SIG-M5 treated with dmso at 0.1 percent for 504 hours (cell line): ENCODE measurements around the gene ASGR2.
A peak's percentile ranks its signal among the peaks of the same experiment; 100 is the strongest.
"Not testable (repeated sequence)": the region's sequence is repeated elsewhere in the genome, so short reads cannot be mapped to it uniquely, and the experiment has no call there.

ENCODE experiments used
- DNase-seq: peaks from one replicate; lab custom pipeline; 2025; ENCODE audit not compliant: unreplicated experiment; lab: John Stamatoyannopoulos, UW

ASGR2 gene

DNA sequence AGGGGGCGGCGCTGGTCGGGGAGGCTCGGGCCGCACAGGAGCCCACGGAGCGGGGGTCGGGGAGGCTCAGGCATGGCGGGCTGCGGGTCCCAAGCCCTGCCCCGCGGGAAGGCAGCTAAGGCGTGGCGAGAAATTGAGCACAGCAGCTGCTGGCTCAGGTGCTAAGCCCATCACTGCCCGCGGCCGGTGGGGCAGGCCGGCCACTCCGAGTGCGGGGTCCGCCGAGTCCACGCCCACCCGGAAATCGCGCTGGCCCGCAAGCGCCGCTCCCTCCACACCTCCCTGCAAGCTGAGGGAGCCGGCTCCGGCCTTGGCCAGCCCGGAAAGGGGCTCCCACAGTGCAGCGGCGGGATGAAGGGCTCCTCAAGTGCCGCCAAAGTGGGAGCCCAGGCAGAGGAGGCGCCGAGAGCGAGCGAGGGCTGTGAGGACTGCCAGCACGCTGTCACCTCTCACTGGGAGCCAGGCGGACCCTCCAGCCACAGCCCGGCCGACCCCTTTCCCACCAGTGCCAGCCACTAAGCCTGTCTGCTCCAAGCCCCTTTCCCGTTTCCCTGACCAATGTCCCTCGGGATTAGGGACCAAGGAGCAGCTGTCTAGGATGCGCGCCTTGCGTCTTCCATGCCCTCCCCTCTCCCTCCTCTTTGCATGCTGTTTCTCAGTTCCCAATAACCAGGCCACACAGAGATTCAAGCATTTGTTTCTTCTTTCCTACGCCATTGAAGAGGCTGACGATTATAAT, 13.8 kb downstream of the ASGR2 start:
- not testable (repeated sequence) for DNase-seq

DNA sequence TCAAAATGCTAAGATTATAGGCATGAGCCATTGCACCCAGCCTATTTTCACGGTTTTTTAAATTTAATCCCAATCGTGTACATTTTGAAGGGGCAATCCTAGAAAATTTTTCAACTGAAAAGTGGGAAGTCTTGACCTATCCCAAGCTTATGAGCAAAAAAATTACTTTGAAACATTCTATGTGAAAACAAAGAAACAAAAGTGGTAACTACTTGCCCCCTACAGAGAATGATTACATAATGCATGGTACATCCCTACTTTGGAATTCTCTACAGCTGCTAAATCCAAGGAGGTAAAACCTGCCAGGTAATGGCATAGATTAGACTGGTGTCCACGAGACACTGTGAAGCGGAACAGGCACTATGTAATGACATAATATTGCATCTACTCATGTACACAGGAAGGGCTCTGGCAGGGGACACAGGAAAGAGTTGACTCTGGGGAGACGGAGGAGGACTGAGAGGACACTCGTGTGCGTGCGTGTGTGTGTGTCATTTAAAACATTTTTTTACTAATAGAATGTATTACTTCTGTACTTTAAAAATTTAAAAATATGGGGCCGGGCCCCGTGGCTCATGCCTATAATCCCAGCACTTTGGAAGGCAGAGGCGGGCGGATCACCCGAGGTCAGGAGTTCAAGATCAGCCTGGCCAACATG, 15.7 kb downstream of the ASGR2 start:
- no peak for DNase-seq

DNA sequence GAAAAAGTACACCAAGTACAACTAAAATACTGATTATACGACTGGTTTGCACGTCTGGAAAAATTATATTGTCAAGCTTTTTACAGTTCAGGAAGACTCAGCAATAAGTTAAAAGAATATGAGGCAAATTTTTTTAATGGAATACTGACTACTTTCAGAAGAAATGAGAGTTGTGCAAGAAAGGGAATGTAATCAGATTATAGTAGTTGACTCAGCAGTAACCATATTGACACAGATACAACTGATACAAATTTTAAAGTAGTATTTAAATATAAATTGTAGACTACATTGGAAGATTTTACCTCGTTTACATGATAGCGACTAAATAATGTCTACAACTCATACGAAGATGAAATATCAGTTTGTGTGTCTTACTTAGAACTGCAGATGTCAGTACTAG, 16.7 kb downstream of the ASGR2 start:
- no peak for DNase-seq

DNA sequence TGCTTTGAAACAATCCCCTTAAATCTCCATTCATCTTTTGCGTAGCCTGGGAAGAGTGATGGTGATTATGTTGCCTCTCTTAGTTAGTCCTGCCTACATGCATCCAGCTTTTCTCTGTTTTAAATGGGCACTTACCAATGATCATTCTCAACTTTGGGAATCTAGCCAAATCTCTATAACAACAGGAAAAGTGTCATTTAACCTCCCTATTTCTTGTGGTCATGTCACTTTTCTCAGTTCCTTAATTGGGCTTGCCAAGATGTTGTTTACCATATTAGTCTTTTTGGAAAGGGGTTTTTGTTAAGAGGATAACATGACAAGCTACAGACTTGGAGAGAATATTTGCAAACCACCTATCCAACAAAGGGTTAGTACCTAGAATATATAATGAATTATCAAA, 19.0 kb downstream of the ASGR2 start:
- DNase-seq, result peak; percentile 40

DNA sequence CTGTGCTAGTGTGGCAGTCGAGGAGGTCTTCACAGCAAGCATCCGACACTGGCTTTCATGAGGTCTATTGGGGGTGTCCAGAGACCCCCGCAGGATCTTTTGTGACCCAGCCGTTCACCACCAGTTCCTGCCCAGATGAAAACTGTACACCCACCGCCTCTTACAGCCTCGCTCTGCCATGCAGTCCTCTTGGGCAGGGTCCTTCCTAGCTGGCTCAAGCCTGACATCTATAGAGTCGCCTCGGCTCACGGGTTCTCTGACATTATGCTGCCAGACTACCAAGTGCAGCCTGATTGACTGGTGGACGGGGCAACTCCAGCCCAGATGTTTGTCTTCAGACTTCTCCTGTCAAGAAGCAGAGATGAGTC, 20.0 kb downstream of the ASGR2 start:
- DNase-seq, result no peak

DNA sequence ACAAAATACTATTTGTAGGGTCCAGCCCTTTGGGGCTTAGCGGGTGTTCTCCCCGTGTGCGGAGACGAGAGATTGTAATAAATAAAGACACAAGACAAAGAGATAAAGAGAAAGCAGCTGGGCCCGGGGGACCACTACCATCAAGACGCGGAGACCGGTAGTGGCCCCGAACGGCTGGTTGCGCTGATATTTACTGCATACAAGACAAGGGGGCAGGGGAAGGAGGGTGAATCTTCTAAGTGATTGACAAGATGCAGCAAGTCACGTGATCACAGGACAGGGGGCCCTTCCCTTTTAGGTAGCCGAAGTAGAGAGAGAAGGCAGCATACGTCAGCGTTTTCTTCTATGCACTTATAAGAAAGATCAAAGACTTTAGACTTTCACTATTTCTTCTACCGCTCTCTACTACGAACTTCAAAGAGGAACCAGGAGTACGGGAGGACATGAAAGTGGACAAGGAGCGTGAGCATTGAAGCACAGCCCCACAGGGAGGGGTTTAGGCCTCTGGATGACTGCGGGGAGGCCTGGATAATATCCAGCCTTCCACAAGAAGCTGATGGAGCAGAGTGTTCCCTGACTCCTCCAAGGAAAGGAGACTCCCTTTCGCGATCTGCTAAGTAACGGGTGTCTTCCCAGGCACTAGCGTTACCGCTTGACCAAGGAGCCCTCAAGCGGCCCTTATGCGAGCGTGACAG, 23.2 kb downstream of the ASGR2 start:
- DNase-seq, result not testable (repeated sequence)

DNA sequence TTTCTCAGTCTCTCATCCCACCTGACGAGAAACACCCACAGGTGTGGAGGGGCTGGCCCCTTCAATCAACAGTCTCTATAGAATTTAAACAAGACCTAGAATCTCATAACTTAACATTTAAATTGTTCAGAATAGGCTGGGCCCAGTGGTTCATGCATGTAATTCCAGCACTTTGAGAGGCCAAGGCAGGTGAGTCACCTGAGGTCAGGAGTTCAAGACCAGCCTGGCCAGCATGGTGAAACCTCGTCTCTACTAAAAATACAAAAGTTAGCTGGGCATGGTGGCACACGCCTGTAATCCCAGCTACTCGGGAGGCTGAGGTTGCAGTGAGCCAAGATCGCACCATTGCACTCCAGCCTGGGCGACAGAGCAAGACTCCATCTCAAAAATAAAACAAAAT, 25.1 kb downstream of the ASGR2 start:
- DNase-seq, result not testable (repeated sequence)

DNA sequence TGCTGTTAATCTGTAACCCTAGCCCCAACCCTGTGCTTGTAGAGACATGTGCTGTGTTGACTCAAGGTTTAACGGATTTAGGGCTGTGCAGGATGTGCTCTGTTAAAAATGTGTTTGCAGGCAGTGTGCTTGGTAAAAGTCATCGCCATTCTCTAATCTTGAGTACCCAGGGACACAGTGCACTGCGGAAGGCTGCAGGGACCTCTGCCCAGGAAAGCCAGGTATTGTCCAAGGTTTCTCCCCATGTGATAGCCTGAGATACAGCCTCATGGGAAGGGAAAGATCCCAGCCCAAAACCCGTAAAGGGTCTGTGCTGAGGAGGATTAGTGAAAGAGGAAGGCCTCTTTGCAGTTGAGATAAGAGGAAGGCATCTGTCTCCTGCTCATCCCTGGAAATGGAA, 26.2 kb downstream of the ASGR2 start:
- not testable (repeated sequence) for DNase-seq

DNA sequence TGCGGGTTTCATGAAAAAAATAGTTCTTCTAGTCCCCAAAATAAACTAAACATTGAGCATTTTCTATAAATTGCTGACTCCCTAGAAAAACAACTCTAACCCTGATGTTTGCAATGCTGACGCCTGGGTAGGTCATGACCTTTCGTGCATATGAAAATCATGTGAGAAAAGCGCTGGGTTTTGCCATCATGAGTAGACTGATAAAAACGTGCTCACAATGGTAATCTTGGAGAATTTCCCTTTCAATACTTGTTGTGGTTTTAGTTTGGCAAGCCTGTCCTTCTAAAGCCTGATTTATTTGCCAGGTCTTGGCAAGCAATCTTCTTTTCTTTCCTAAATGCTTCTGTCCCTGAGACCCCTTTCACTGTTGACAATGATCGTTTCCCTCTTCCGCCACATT, 30.5 kb downstream of the ASGR2 start:
- no peak for DNase-seq

DNA sequence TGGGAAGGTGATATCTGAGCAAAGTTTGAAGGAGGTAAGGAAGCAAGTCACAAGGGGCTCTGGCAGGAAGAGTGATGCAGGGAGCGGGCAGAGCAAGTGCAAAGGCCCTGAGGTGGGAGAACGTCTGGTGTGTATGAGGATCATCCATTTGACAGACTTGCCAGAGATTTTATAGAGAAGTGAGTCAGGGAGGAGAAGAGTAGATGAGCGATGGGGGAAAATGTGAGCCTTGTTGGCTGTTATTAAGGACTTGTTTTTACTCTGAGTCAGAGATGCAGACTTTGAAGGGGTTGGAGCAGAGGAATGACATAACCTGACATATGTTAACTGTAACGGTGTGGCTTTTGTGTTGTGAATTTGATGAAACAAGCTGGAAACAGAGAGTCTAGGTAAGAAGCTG, 31.0 kb downstream of the ASGR2 start:
- DNase-seq, result no peak

DNA sequence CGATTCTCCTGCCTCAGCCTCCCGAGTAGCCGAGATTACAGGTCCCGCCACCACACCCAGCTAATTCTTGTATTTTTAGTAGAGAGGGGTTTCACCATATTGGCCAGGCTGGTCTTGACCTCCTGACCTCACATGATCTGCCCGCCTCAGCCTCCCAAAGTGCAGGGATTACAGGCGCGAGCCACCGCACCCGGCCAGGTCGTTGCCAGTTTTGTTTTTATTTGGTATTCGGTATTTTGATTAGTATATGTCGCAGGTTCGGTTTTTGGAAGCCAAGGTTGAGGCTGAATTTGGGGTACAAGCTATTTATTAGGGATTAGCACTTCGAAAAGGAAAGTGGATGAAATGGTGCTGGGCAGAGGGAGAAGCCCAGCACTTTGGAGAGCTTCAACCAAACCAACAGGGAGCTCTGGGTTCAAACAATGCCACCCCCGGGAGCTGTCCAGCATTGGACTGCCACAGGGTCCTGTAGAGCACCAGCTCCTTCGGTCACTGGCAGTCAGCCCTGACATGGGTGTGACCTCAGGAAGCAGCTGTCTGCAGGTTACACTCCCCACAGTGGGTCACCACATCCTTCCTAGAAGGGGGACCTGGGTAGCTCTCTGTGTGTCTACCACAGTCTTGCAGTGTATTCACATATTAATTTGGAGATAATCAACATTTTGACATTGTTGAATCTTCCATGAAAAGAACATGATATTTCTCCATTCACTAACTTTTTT, 33.1 kb downstream of the ASGR2 start:
- no peak for DNase-seq

DNA sequence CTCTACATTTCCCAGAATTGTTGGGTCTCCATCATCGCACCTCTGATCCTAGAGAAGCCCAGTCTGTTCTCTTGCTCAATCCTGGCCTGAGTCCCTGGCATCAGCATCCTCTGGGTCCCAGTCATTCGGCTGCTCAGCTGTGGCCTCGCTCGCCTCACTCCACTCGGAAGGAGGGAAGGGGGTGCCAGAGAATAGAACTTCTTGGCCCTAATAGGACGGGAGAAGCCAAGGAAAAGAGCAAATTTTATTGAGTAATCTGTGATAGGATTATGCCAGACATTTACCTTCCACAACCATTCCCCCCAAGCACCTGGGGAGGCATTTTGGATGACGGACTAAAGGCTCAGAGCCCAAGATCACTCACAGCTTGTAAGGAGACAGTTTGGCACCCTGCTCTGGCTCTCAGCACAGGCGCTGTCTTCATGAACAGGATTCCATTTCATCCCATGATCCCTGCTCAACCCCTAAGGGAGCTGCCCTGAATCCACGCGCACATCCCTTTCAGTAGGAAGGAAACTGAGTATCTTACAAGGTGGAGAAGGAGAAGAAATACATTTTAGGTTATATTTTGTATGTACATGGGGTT, 34.1 kb downstream of the ASGR2 start:
- no peak for DNase-seq

DNA sequence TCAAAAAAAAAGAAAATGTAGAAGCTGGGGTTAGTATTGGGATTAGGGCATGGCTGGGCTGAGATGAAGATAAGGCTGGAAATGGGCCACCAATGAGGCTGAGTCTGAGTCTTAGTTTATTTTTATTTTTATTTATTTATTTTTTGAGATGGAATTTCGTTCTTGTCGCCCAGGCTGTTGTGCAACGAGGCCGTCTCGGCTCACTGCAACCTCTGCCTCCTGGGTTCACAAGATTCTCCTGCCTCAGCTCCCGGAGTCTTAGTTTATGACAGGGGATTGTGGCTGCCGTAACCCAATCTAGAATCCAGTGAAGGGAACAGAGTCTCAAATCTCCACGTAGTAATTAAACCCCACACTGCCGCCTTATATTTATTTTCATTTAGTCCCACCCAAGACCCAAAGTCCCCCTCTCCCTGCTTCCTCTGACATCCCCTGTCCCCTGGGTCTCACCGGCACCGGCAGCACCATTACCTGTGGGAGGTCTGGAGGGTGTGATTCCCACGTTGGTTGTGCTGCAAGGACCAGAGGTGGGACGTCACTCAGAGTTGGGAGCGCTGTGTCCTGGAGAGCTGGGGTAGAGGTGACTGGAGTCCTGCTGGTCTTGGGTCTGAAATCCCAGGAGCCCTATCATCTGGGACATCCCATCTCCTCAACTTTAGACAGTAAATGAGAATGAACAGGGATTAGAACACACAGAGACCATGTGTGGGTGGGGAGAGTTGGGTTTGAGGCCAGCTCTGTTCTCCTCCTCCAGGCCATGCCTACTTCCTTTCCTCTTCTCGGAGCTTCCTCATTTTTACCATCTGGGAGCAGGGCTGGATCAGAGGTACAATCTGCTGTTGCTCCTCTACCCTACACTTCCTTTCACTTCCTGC, 34.8 kb downstream of the ASGR2 start, which contains the start of gene CLEC10A:
Gene CLEC10A (minus strand): TSS at position 671 of the 875 bp plus-strand sequence. CDS start 1,439 bp downstream, outside the sequence.
- peak; percentile 27 for DNase-seq

DNA sequence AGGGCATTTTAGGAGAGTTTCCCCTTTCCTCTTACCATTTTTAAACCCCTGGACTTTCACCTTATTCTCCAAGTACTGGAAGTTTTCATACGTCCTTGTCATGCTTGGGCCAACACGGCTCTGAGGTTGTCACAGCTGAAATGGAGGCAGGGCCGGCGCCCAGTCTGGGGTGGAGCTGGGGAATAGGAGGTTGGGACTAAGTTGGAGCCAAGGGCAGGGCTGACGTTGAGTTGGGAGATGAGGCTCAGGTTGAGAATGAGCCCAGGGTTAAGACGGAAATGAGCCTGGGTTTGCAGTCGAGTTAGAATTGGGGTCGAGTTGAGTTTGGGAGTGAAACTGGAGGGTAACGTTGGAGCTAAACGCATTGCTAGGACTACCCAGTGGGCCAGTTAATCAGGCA, 35.9 kb downstream of the ASGR2 start:
- DNase-seq, result no peak

DNA sequence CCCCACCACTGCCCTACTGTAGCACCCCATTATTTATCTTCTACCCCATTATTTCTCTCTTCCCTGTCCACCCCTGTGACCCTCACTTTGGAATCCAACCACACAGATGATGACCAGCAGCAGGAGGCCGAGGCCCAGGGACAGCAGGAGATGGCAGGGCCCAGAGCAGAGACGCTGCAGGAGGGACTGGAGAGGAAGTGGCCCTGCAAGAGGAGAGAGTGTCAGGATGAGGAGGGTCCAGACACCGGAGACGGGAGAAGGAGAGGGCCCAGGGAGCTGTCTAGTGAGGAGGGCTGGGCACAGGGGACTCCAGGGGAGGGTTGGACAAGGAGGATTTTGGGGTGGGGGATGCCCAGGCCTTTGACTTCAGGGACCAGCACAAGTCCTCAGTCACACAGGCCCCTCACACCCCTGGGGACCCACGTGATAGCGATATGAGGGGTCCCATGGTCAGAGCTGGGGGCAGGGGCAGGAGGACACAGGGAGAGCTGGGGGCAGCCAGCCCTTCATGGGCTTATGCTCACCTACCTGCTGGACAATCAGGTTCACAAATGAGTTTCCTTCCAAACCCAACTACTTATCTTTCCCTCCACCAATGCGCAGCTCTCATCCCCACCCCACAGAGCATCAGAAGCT, 36.6 kb downstream of the ASGR2 start:
- DNase-seq, result no peak

DNA sequence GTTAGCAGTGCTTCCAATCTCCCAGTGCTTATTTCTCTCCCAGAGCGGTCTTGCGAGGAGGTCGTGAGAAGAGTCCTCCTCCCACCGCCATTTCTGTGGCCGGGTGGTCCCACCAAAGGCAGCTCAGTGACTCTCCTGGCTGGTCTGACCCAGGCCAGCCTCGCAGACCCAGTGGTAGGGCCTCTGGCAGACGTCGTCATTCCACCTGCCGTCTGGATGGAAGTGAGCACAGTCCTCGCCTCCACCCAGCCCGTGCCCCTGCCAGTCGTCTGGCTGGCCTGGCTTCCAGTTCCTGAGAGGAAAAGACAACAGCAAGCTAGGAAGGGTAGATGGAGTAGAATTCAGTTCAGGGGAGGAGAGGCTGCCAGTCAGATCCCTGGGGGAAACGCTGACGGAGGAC, 39.7 kb downstream of the ASGR2 start:
- DNase-seq, result no peak

DNA sequence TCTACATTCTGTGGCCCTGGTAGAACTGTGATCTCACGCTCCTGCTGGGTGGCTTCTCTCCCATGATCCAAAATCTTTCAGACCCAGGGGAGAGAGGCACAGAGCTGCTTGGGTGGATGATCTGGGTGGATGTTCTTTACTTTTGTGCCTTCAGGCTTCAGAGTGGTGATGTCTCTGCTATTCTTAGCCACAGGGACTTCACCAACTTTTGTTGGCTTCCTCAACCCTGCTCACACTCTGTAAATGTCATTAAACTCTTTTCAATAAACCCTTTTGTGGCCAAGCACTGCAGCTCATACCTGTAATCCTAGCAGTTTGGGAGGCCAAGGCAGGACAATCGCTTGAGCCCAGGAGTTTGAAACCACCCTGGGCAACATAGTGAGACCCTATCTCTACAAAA, 42.2 kb downstream of the ASGR2 start:
- no peak for DNase-seq

DNA sequence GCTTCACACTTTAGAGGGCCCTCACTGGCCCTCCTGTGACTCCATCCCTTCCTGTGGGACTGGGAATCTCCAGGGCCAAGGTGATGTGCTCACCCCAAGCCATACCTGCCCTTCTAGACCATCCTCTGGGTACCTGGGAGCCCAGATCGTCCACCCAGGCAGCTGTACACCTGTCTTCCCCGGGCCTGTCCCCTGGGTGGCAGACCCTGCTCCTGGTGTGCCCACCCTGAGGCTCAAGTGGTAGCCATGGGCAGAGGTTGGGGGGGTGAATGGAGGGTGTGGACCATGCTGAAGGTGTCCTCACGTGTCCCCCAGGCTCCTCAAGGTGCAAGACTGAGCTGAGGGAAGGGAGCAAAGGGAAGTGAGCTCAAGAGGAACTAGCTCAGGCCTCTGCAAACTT, 43.9 kb downstream of the ASGR2 start:
- DNase-seq, result no peak

DNA sequence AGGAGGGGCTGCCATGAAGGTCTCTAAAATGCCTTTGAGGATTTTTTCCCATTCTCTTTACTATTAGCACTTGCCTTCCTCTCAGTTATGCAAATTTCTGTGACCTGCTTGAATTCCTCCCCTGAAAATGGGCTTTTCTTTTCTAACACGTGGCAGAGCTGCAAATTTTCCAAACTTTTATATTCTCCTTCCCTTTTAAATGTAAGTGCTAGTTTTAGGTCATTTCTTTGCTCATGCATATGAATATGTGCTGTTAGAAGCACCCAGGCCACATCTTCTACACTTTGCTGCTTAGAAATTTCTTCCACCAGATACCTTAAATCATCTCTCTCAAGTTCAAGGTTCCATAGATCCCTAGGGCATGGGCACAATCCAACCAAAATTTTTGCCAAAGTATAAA, 46.4 kb downstream of the ASGR2 start:
- DNase-seq, result no peak

DNA sequence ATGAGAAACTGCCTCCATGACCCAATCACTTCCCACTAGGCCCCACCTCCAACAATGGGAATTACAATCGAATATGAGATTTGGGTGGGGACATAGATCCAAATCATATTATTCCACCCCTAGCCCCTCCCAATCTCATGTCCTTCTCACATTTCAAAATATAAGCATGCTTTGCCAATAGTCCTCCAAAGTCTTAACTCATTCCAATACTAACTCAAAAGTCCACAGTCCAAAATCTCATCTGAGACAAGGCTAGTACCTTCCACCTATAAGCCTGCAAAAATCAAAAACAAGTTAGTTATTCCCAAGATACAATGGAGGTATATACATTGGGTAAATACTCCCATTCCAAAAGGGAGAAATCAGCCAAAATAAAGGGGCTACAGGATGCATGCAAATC, 47.4 kb downstream of the ASGR2 start:
- DNase-seq, result no peak
